ENCODE results near the gene GMPS.

DNA sequence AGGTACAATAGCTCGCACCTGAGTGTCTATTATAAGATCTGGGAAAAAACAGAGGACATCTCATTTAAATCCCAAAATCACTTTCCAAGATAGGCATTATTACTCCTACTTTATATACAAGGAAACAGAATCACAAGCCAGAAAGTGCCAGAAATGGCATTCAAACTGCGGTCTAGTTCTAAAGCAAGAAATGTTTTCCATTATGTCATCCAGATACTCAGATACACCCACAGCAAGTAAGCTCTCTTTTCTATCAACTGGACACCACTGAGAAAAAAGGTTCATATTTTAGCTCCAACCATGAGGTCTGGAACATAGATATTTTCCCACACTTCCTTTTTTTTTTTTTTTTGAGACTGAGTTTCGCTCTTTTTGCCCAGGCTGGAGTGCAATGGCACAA lies 24.3 kb upstream of the GMPS start:
- TF ChIP-seq ZNF839 (CRISPR knock-in tag; IDR thresholded peaks at IDR 0.05; ENCODE audit: borderline replicate concordance), result no peak
- no peak for TF ChIP-seq KMT2A (CRISPR knock-in tag; IDR thresholded peaks at IDR 0.05)
- TF ChIP-seq, protein P1, sequence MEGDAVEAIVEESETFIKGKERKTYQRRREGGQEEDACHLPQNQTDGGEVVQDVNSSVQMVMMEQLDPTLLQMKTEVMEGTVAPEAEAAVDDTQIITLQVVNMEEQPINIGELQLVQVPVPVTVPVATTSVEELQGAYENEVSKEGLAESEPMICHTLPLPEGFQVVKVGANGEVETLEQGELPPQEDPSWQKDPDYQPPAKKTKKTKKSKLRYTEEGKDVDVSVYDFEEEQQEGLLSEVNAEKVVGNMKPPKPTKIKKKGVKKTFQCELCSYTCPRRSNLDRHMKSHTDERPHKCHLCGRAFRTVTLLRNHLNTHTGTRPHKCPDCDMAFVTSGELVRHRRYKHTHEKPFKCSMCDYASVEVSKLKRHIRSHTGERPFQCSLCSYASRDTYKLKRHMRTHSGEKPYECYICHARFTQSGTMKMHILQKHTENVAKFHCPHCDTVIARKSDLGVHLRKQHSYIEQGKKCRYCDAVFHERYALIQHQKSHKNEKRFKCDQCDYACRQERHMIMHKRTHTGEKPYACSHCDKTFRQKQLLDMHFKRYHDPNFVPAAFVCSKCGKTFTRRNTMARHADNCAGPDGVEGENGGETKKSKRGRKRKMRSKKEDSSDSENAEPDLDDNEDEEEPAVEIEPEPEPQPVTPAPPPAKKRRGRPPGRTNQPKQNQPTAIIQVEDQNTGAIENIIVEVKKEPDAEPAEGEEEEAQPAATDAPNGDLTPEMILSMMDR (CRISPR knock-in tag; IDR thresholded peaks at IDR 0.05), result no peak
- no peak for TF ChIP-seq HDAC6 (IDR thresholded peaks at IDR 0.05; ENCODE audit: low read depth, low read length)
- TF ChIP-seq TAF1 (CRISPR knock-in tag; IDR thresholded peaks at IDR 0.05), result no peak
- no peak for TF ChIP-seq STAT5B (CRISPR knock-in tag; IDR thresholded peaks at IDR 0.05)
- TF ChIP-seq, protein P2, sequence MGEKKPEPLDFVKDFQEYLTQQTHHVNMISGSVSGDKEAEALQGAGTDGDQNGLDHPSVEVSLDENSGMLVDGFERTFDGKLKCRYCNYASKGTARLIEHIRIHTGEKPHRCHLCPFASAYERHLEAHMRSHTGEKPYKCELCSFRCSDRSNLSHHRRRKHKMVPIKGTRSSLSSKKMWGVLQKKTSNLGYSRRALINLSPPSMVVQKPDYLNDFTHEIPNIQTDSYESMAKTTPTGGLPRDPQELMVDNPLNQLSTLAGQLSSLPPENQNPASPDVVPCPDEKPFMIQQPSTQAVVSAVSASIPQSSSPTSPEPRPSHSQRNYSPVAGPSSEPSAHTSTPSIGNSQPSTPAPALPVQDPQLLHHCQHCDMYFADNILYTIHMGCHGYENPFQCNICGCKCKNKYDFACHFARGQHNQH (CRISPR knock-in tag; IDR thresholded peaks at IDR 0.05), result no peak
- TF ChIP-seq TCF7L2 (IDR thresholded peaks at IDR 0.05; ENCODE audit: low read depth, low read length), result no peak
- TF ChIP-seq, protein P3, sequence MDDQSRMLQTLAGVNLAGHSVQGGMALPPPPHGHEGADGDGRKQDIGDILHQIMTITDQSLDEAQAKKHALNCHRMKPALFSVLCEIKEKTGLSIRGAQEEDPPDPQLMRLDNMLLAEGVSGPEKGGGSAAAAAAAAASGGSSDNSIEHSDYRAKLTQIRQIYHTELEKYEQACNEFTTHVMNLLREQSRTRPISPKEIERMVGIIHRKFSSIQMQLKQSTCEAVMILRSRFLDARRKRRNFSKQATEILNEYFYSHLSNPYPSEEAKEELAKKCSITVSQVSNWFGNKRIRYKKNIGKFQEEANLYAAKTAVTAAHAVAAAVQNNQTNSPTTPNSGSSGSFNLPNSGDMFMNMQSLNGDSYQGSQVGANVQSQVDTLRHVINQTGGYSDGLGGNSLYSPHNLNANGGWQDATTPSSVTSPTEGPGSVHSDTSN (CRISPR knock-in tag; IDR thresholded peaks at IDR 0.05; ENCODE audit: borderline replicate concordance), result no peak
- no peak for TF ChIP-seq FIP1L1 (IDR thresholded peaks at IDR 0.05; ENCODE audit: borderline replicate concordance, insufficient read depth, low read depth, low read length)
- no peak for TF ChIP-seq RNF2 (conservative IDR thresholded peaks at IDR 0.05; ENCODE audit: low read depth)
- no peak for TF ChIP-seq POLR2AphosphoS5 (IDR thresholded peaks at IDR 0.05; ENCODE audit: low read depth, low read length)
- TF ChIP-seq POLR2A (IDR thresholded peaks at IDR 0.05; ENCODE audit: insufficient read depth in 1 of 2, low read depth in 2 of 2, low read length in 2 of 2), result no peak
